Measurements from ENCODE around the gene CLASP1. TPM values are rescaled to one million over a fixed set of nuclear protein-coding genes. Genes with fewer than 3 reads are reported as not detected.

Gene CLASP1
- total RNA-seq, 2 experiments from 2014 or later: 58.0 to 58.5 TPM

DNA sequence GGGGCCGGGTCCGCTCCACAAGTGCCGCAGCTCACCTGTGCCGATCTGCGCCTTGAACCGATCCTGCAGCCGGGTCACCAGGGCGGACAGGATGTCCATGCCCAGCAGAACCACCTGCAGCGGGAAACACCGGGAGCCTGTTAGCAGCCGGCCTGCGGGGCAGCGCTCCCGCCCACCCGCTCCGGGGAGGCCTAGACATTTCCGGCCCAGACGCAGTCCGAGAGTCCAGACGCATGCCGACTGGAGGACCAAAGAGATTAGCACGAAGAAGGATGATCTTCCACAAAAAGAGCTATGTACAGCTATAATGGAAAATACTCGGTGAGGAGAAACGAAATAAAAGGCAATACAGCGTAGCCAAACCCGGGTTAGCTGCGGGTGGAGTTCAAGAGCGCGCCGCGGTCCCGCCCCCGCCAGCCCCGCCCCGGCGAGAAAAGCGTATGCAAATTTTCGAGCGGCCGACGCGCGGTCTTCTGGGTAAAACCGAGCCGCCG lies 119.0 kb downstream of the CLASP1 start:
- H3K4me1 Mint-ChIP-seq (ENCODE audit: low read depth): peaks cover 48% of the 10 kb centered on the region
- H3K4me3 Mint-ChIP-seq: peak overlapping the region; percentile 97
- intact Hi-C loops (cut with DNase I, micrococcal nuclease): loop anchor here (1.0 to 5.0 kb wide), 5 partner anchors 119 to 447 kb away; partner anchors contain the start of genes CLASP1 (in 1 of the 2) and NIFK (in 1 of the 2)
- Histone ChIP-seq H3K27me3 (ENCODE audit: control insufficient read depth in 1 of 2, insufficient read depth in 2 of 2, low read length in 2 of 2) (no peaks in the 10 kb centered on the region), H3K9me3 (ENCODE audit: control insufficient read depth in 1 of 2, insufficient read depth in 1 of 2, low read length in 2 of 2) (no peaks in the 10 kb centered on the region), H3K4me1 (ENCODE audit: insufficient read depth, low read length) (peaks cover 18% of the 10 kb centered on the region), H3K4me3 (ENCODE audit: low read length) (peak overlapping the region; percentile 94), H3K27ac (ENCODE audit: low read depth in 1 of 2, low read length in 2 of 2) (peak overlapping the region; percentile 99 to 100), H3K36me3 (ENCODE audit: insufficient read depth, low read length) (peaks cover 13% of the 10 kb centered on the region)
- peaks cover 26% of the 10 kb centered on the region for H3K36me3 Mint-ChIP-seq (ENCODE audit: low read depth)
- peak overlapping the region; percentile 96 for H3K27ac Mint-ChIP-seq
- no peaks in the 10 kb centered on the region for H3K9me3 Mint-ChIP-seq
- ChIA-PET POLR2A (interaction anchor here (0.7 to 6.5 kb wide), 26 partner anchors 10 to 227 kb away, joined by 3 to 154 read pairs (median 4); partner anchors contain the start of genes CLASP1, NIFK and TSN), CTCF (interaction anchor here (0.6 to 3.5 kb wide), 12 partner anchors 11 to 226 kb away, joined by 3 to 19 read pairs (median 4); partner anchors contain the start of genes CLASP1 and NIFK)
- TF ChIP-seq, protein P1, sequence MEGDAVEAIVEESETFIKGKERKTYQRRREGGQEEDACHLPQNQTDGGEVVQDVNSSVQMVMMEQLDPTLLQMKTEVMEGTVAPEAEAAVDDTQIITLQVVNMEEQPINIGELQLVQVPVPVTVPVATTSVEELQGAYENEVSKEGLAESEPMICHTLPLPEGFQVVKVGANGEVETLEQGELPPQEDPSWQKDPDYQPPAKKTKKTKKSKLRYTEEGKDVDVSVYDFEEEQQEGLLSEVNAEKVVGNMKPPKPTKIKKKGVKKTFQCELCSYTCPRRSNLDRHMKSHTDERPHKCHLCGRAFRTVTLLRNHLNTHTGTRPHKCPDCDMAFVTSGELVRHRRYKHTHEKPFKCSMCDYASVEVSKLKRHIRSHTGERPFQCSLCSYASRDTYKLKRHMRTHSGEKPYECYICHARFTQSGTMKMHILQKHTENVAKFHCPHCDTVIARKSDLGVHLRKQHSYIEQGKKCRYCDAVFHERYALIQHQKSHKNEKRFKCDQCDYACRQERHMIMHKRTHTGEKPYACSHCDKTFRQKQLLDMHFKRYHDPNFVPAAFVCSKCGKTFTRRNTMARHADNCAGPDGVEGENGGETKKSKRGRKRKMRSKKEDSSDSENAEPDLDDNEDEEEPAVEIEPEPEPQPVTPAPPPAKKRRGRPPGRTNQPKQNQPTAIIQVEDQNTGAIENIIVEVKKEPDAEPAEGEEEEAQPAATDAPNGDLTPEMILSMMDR (IDR thresholded peaks at IDR 0.05): no peak
- peak in 13 of 14 experiments; percentile 77 to 92 (median 81) for DNase-seq
- ATAC-seq (ENCODE audit: poor library complexity): peak; percentile 72
- H3K27me3 Mint-ChIP-seq: no peaks in the 10 kb centered on the region

DNA sequence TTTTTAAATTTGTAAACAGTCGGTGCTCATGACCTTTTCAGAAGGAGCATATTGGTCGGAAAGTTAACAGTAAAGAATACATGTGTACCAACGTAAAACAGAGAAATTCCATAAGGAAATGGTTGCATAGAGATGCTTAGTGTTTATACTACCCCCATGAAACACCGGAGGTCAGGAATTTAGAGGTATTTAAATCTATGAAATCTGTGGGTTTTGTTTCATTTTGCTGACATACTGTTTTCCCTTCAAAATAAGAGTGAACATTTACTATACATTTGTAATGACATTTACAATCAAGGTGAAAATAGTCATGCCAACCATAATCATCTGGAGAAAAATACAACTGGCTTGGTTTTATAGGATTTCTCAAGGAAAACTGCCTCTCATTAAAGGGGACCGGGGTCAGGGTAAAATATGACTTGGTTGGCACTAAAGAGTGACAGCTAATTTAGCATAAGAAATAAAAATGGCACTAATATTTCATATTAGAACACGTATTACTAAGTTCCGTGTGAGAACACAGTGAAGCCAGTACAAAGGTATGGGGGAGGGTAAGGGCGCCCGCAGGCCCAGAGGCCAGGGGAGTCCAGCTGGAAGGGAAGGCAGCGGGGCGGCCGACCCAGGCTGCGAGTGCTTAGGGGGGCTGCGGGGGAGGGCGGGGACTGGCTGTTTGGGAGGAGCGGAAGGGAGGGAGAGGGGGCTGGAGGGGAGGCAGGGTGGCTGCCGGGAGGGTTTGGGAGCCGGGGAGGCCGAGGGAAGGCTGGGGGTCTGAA lies 119.6 kb downstream of the CLASP1 start:
- ChIA-PET POLR2A (interaction anchor here (0.9 to 6.5 kb wide), 11 partner anchors 21 to 226 kb away, joined by 3 to 154 read pairs (median 10); partner anchors contain the start of genes CLASP1, NIFK and TSN), CTCF (interaction anchor here (0.7 to 3.5 kb wide), 5 partner anchors 98 to 189 kb away, joined by 3 to 19 read pairs (median 5); partner anchors contain the start of gene CLASP1)
- intact Hi-C loops (cut with DNase I, micrococcal nuclease): loop anchor here (1.0 to 5.0 kb wide), 6 partner anchors 119 to 448 kb away; partner anchors contain the start of genes NIFK (in 2 of the 2), CLASP1 (in 1 of the 2) and TSN (in 1 of the 2)
- Histone ChIP-seq H3K9me3 (ENCODE audit: control insufficient read depth in 1 of 2, insufficient read depth in 1 of 2, low read length in 2 of 2) (no peaks in the 10 kb centered on the region), H3K27me3 (ENCODE audit: control insufficient read depth in 1 of 2, insufficient read depth in 2 of 2, low read length in 2 of 2) (no peaks in the 10 kb centered on the region), H3K36me3 (ENCODE audit: insufficient read depth, low read length) (peaks cover 20% of the 10 kb centered on the region), H3K27ac (ENCODE audit: low read depth in 1 of 2, low read length in 2 of 2) (peak overlapping the region; percentile 99 to 100), H3K4me1 (ENCODE audit: insufficient read depth, low read length) (peaks cover 18% of the 10 kb centered on the region), H3K4me3 (ENCODE audit: low read length) (peak overlapping the region; percentile 94)
- Mint-ChIP-seq H3K36me3 (ENCODE audit: low read depth) (peaks cover 32% of the 10 kb centered on the region), H3K4me1 (ENCODE audit: low read depth) (peaks cover 48% of the 10 kb centered on the region), H3K27me3 (no peaks in the 10 kb centered on the region), H3K27ac (peak overlapping the region; percentile 96), H3K9me3 (no peaks in the 10 kb centered on the region), H3K4me3 (peak overlapping the region; percentile 97)
- DNase-seq (peak in 5 of 14 experiments; percentile 3 to 28 (median 5)), ATAC-seq (ENCODE audit: poor library complexity) (no peak)
- TF ChIP-seq, protein P1 (IDR thresholded peaks at IDR 0.05): no peak

DNA sequence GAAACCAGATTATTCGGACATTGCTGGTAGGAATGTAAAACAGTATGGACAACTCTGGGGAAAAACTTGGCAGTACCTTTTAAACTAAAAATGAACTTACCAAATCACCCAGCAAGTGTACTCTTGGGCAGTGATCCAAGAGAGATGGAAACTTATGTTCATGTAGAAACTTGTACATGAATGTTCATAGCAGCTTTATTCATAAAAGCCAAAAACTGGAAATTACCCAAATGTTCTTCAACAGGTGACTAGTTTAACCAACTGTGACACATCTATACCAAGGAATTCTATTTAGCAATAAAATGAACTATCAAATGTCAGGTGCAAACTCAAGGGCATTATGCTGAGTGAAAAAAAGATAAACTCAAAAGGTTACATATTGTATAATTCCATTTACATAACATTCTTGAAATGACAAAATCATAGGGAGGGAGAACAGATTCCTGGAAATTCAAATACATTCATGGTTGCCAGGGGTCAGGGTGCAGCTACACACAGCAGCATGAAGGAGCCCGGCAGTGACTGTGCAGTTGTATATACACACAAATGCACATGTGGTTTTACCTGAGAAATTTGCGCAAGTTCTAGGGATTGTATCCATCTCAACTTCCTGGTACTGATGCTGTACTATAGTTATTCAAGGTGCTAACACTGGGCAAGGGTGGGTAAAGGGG lies 122.1 kb downstream of the CLASP1 start:
- H3K27me3 Mint-ChIP-seq: no peaks in the 10 kb centered on the region
- H3K27ac Mint-ChIP-seq: peak overlapping the region; percentile 96
- Histone ChIP-seq H3K4me3 (ENCODE audit: low read length) (no peak overlapping the region), H3K27me3 (ENCODE audit: control insufficient read depth in 1 of 2, insufficient read depth in 2 of 2, low read length in 2 of 2) (no peaks in the 10 kb centered on the region), H3K36me3 (ENCODE audit: insufficient read depth, low read length) (peaks cover 34% of the 10 kb centered on the region), H3K4me1 (ENCODE audit: insufficient read depth, low read length) (peaks cover 18% of the 10 kb centered on the region), H3K27ac (ENCODE audit: low read depth in 1 of 2, low read length in 2 of 2) (no peak overlapping the region), H3K9me3 (ENCODE audit: control insufficient read depth in 1 of 2, insufficient read depth in 1 of 2, low read length in 2 of 2) (no peaks in the 10 kb centered on the region)
- TF ChIP-seq, protein P1 (IDR thresholded peaks at IDR 0.05): no peak
- ATAC-seq (ENCODE audit: poor library complexity) (no peak), DNase-seq (no peak)
- intact Hi-C loops (cut with DNase I, micrococcal nuclease): loop anchor here in 1 of 2 experiments (5.0 kb wide), 1 partner anchor 230 kb away; the partner anchor contains the start of gene TSN
- ChIA-PET POLR2A (no interaction called here), CTCF (no interaction called here)
- H3K4me3 Mint-ChIP-seq: no peak overlapping the region
- H3K36me3 Mint-ChIP-seq (ENCODE audit: low read depth): peaks cover 53% of the 10 kb centered on the region
- peaks cover 32% of the 10 kb centered on the region for H3K4me1 Mint-ChIP-seq (ENCODE audit: low read depth)
- H3K9me3 Mint-ChIP-seq: no peaks in the 10 kb centered on the region

All from CD4-positive, alpha-beta T cell (primary cell).